ENCODE data around the gene ERLEC1.
"Not testable (repeated sequence)": the region's sequence is repeated elsewhere in the genome, so short reads cannot be mapped to it uniquely, and the experiment has no call there.

ERLEC1 gene

GRCh38 chr2:53751728-53752127 lies 35.1 kb upstream of the ERLEC1 start:
- Histone ChIP-seq H3K4me3 (no peak overlapping the region), H3K27ac (no peak overlapping the region)
- no peak for DNase-seq (ENCODE audit: low spot score)
- no peak for TF ChIP-seq CTCF (IDR thresholded peaks at IDR 0.05)

GRCh38 chr2:53752385-53752784 lies 34.5 kb upstream of the ERLEC1 start:
- TF ChIP-seq CTCF (IDR thresholded peaks at IDR 0.05), result no peak
- Histone ChIP-seq H3K27ac (no peak overlapping the region), H3K4me3 (no peak overlapping the region)
- no peak for DNase-seq (ENCODE audit: low spot score)

GRCh38 chr2:53753041-53753440 lies 33.8 kb upstream of the ERLEC1 start:
- Histone ChIP-seq H3K27ac (no peak overlapping the region), H3K4me3 (no peak overlapping the region)
- TF ChIP-seq CTCF (IDR thresholded peaks at IDR 0.05), result no peak
- DNase-seq (ENCODE audit: low spot score), result no peak

- TF ChIP-seq CTCF (IDR thresholded peaks at IDR 0.05), result no peak
- no peak for DNase-seq (ENCODE audit: low spot score)
- no peak overlapping the region for H3K4me3 ChIP-seq
- H3K27ac ChIP-seq, result no peak overlapping the region
Measured at GRCh38 chr2:53755121-53755520, 31.7 kb upstream of the ERLEC1 start.

GRCh38 chr2:53756644-53757043 lies 30.2 kb upstream of the ERLEC1 start:
- no peak overlapping the region for H3K27ac ChIP-seq
- DNase-seq (ENCODE audit: low spot score), result no peak
- H3K4me3 ChIP-seq, result no peak overlapping the region
- no peak for TF ChIP-seq CTCF (IDR thresholded peaks at IDR 0.05)

- not testable (repeated sequence) for DNase-seq (ENCODE audit: low spot score); H3K4me3 ChIP-seq; H3K27ac ChIP-seq
Measured at GRCh38 chr2:53757206-53757605, 29.6 kb upstream of the ERLEC1 start.

- TF ChIP-seq CTCF (IDR thresholded peaks at IDR 0.05), result no peak
- no peak for DNase-seq (ENCODE audit: low spot score)
- no peak overlapping the region for H3K27ac ChIP-seq
- no peak overlapping the region for H3K4me3 ChIP-seq
Measured at GRCh38 chr2:53765767-53766166, 21.1 kb upstream of the ERLEC1 start.

All from coronary artery (tissue), 2 donors.